ENCODE results near the gene ZMIZ1. TPM values are rescaled to one million over a fixed set of nuclear protein-coding genes. Genes with fewer than 3 reads are reported as not detected.
A peak's percentile ranks its signal among the peaks of the same experiment; 100 is the strongest.

Gene ZMIZ1
- total RNA-seq, 1 experiment from 2014 or later = 22.8 TPM

DNA sequence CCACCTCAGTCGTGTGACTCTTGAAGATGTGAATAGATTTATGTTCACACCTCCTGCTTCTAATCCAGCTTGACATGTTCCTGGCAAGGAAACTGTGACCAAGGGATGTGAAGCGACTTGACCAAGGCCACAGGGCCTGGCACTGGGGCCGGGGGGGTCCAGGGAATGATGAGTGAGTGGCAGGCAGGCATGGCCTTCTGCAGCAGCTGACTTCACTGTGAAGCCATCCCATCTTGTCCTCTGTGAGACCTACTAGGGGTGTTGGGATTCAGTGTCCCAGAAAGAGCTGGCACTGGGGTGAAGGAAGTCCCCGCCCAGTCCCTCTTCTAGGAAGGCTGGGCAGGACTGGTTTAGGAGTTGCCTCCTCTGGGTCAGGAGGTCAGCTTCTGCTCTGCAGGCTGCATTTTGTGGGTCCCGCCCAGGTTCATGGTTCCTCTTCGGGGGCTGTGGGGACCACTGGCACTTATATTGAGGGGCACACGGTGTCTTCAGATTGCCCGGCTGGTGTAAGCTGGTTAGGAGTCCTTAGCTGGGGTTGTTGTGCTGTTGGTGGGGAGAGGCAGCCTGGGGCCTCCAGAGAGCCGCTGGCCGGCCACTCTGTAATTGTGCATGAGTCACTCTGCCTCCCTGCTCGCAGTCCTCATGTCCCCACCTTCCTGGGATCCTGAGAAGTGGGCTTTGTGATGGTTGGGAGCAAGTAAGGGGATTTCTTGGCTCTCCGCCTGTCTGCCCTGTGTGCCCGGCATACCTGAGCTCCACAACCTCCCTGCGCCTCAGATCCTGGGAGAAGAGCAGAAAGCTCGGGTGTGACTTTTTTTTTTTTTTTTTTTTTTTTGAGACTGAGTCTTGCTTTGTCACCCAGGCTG is 11.0 kb downstream of the ZMIZ1 start:
- peak; percentile 80 for DNase-seq (ENCODE audit: low read depth)

GRCh38 chr10:79081353-79082034 is 12.7 kb downstream of the ZMIZ1 start:
- DNase-seq (ENCODE audit: low read depth) = peak; percentile 61

DNA sequence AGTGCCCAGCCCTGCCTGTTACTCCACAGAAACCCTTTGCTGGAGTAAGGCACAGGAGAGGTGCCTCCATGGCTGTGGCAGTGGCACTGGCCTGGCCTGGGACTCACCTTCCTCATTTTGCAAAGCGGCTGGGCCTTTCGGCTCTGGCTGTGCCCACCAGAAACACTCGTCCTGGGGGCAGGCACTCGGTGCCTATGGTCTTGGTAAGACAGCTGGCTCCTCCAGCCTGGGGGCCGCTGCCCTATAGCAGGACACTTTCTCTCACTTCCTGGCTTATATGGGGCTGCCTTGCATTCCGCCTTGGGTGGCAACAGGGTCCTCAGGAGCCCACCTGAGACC is 13.2 kb downstream of the ZMIZ1 start:
- DNase-seq (ENCODE audit: low read depth) = no peak

GRCh38 chr10:79082631-79083596 is 14.1 kb downstream of the ZMIZ1 start:
- no peak for DNase-seq (ENCODE audit: low read depth)

DNA sequence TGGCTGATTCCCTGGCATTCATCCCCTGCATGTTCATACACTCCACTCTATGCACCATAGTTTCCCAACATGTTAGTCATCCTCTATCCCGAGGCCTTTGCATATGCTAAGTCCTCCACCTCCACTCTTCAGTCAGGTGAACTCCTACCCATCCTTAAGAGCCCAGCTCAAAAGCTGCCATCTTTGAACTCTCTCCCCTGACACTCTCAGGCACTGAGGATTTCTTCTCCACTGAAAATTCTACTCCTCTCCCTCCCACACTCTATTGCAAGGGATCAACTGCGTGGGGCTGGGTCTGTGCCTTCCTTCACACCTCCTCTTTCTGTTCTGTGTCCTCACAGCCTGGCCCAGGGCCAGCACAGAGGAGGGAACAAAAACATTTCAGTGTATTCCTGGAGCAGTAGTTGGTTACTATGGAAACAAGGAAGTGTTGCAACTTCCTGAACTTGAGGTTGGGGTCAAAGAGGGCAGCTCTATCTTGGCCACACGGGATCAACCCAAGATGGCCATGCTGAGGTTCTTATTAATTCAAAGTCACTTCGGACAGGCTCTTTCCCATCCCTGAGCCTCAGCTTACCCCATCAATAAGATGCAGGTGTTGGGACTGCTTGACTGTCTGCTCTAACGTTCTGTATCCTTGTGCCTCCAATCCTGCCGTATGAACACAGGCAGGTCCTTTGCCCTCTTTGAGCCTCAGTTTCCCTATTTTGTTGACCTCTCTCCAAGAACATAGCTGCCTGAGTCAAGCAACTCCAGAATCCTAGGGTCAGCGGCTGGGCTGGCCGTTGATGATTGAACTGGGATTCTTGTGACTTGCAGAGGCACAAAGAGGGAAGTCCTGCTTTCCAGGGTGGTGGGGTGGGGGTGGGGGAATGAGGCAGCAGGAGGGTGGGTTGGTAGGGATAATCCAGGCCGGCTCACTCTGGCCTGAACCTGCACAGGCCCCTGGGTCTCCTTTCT is 15.5 kb downstream of the ZMIZ1 start:
- DNase-seq (ENCODE audit: low read depth) = peak; percentile 86

DNA sequence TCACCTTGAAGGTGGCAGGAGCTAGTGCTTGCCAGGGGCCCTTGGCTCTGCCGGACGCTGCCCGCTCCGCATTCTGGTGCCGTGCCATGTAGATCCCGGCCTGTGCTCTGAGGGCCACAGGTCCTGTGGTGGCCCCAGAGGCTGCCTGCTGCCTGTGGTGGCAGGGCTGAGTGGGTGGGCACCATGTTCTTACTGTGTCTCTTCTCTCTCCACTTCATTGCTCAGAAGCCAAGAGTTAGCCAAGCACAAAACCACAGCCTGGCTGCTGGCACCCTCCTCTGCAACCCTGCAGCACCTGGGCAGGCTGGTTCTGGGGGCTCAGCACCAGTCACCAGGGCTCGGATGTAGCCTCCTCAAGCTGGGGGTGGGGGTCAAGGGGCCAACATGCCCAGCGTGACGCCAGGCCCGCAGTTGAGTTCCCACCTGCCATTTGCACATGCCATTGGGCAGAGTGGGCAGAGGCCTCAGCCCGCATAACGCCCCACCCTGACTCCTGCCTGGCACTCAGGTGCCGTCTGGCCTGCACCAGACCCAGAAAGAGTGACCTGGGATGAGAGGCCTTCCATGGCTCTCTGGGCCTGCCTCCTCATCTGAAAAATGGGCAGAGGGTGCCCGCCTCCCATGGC is 16.3 kb downstream of the ZMIZ1 start:
- no peak for DNase-seq (ENCODE audit: low read depth)

DNA sequence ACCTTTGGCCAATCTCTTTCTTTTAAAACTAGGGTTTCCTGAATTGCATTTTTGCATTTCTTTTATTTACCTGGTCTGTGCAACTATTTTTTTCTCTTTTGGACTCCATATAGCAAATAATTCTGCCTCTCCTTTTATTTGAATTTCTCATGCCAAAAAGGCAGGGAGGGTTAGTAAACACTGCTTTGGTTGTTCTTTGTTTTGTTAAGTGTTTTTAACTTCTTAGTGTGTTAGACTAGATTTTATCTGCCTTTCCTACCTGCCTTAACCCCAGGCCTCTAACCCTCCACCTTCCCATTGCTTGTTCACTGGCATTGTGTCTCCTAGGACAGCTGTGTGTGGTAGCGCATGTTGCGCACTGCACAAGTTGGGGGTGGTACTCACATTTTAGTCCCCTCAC is 18.1 kb downstream of the ZMIZ1 start:
- DNase-seq (ENCODE audit: low read depth) = no peak

GRCh38 chr10:79087721-79088120 is 19.0 kb downstream of the ZMIZ1 start:
- no peak for DNase-seq (ENCODE audit: low read depth)

- DNase-seq (ENCODE audit: low read depth) = no peak
These were observed 19.4 kb downstream of the ZMIZ1 start for GRCh38 chr10:79088176-79088575.

DNA sequence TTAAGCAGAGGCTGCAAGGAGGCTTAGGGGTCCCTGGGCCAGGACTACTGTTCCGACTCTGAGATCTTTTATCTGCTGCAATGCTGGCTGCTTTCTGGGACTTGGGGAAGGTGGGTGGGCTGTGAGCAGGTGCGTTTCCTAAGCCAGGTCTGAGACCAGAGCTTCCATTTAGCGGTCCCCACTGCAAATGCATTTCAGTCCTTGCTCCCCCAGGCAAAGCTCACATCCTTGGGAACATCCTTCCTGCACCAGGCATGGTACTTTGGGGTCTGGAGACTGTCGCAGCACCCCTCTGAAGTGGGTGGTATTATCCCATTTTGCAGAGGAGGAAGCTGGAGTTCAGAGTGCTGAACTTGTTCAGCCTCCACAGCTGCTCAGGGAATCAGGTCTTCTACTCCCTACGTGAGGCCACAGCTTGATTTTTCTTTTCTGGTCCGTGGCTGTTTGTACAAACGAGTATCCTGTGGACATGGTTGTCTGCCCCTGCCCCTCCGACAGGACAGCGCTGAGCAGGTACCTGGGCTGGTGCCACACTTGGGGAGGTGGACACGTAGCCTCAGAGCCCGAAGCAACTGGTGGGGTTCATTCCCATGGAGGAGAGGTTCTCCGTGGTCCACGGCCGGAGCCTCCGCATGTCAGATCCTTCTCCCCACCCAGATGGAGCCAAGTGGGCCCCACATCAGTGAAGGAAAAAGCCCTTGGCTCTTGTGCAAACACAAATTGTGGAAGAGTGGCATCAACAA is 20.0 kb downstream of the ZMIZ1 start:
- no peak for DNase-seq (ENCODE audit: low read depth)

- no peak for DNase-seq (ENCODE audit: low read depth)
These were observed 20.9 kb downstream of the ZMIZ1 start for GRCh38 chr10:79089632-79090031.

GRCh38 chr10:79090134-79090803 is 21.5 kb downstream of the ZMIZ1 start:
- DNase-seq (ENCODE audit: low read depth) = peak; percentile 44

DNA sequence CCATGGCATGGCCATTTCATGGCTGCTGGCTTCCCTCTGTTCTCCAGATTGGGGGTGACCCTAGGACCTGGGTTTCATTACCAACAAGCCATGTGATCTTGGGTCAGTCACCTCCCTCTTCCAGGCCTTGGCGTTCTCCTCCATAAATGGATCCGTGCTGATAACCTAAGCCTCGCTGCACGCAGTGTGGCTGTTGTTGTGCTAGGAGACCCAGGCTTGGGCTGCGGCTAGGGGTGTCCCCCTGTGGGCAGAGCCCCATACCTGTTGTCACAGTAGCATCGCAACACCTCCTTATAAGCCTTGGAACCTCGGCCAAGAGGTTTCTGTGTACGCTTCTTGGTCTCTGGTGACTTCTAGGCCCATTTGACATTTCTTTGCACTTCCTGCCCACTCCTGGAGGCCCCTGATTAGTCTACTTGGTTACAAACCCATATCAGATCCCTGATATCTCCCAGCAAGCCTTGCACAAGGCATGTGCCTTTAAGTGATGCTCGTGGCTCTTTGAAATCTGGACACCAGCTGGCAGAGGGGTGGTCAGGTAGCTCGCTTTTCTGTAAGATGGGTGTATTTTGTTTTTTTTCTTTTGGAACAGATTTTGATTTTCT is 23.6 kb downstream of the ZMIZ1 start:
- DNase-seq (ENCODE audit: low read depth) = no peak

GRCh38 chr10:79093658-79094411 is 25.1 kb downstream of the ZMIZ1 start:
- DNase-seq (ENCODE audit: low read depth) = peak; percentile 30

DNA sequence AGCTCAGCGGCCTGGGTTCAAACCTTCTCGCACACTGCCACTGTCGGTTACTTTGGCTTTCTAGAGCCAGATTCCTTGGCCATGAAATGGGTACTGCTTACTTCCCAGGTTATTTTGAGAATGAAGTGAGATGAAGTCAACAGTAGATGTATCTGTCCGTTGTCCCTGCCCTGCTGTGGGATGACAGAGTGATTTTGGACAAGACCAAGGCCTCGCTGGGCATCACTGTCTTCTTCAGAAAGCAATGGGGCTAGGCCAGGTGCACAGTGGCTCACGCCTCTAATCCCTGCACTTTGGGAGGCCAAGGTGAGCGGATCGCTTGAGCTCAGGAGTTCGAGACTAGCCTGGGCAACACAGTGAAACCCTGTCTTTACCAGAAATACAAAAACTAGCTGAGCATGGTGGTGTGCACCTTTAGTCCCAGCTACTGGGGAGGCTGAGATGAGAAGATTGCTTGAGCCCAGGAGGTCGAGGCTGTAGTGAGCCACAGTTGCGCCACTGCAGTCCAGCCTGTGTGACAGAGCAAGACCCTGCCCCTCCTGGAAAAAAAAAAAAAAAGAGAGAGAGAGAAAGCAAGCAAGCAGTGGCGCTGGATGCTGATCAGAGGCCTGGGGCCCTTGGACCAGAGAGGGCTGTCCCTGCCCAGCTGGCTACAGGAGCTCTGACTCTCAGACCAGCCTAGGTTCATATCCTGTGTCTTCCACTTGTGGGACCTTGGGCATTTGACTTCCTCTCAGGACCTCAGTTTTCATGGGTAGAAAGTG is 25.8 kb downstream of the ZMIZ1 start:
- no peak for DNase-seq (ENCODE audit: low read depth)

- DNase-seq (ENCODE audit: low read depth) = no peak
These were observed 26.6 kb downstream of the ZMIZ1 start for GRCh38 chr10:79095316-79095715.

DNA sequence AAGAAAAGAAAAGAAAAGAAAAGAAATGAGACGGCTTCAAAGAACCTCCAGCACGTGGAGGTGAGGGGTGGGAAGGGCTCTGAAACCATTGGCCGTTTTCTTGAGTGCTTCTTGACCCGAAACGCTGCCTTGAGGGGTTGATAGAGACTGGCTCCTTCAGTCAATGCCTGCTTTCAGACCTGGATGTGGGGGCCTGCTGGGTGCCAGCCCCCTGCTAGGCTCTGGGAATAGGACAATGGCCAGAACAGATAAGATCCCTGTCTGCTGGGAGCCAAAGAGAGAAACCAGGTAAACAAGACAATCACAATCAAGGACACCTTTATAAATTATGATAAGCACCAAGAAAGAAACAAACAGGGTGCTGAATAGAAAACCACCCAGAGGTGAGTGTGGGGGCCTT is 27.7 kb downstream of the ZMIZ1 start:
- DNase-seq (ENCODE audit: low read depth) = no peak
